Activated CD8-positive, alpha-beta memory T cell treated with anti-CD3 and anti-CD28 coated beads, Interleukin-2, amount 50 U/mL, for 4 hours (primary cell): ENCODE results near the gene FAM156A.
"Not testable (repeated sequence)": the region's sequence is repeated elsewhere in the genome, so short reads cannot be mapped to it uniquely, and the experiment has no call there.

Source experiments
- DNase-seq: peaks from one replicate; pipeline ENCODE4 v3.0.0-alpha.2; 2020

Gene FAM156A

GRCh38 chrX:52958113-52958959 lies at the start of gene FAM156A:
Gene FAM156A (minus strand): TSS chrX:52958518. CDS start chrX:52948588, 9,930 bp downstream.
- DNase-seq, result not testable (repeated sequence)

- DNase-seq, result no peak
These were observed 47.0 kb upstream of the FAM156A start for GRCh38 chrX:53005327-53005726.

GRCh38 chrX:53004811-53005210 lies 46.5 kb upstream of the FAM156A start:
- DNase-seq, result no peak

GRCh38 chrX:53004038-53004437 lies 45.7 kb upstream of the FAM156A start:
- no peak for DNase-seq

- no peak for DNase-seq
These were observed 44.8 kb upstream of the FAM156A start for GRCh38 chrX:53003111-53003510.

GRCh38 chrX:53001958-53002357 lies 43.6 kb upstream of the FAM156A start:
- DNase-seq, result no peak

- no peak for DNase-seq
These were observed 42.3 kb upstream of the FAM156A start for GRCh38 chrX:53000447-53001135.

- DNase-seq, result no peak
These were observed 37.6 kb upstream of the FAM156A start for GRCh38 chrX:52995987-52996331.

- peak; percentile 86 for DNase-seq
These were observed 37.0 kb upstream of the FAM156A start for GRCh38 chrX:52995135-52995986.

- no peak for DNase-seq
These were observed 32.5 kb upstream of the FAM156A start for GRCh38 chrX:52990848-52991247.

GRCh38 chrX:52990011-52990631 lies 31.8 kb upstream of the FAM156A start:
- peak; percentile 58 for DNase-seq

- no peak for DNase-seq
These were observed 30.9 kb upstream of the FAM156A start for GRCh38 chrX:52988985-52989917.

GRCh38 chrX:52983321-52984000 lies 25.1 kb upstream of the FAM156A start:
- DNase-seq, result no peak

GRCh38 chrX:52979993-52980392 lies 21.7 kb upstream of the FAM156A start:
- DNase-seq, result no peak

- DNase-seq, result no peak
These were observed 21.2 kb upstream of the FAM156A start for GRCh38 chrX:52979568-52979967.

GRCh38 chrX:52977953-52978352 lies 19.6 kb upstream of the FAM156A start:
- DNase-seq, result no peak

GRCh38 chrX:52975576-52975975 lies 17.3 kb upstream of the FAM156A start:
- not testable (repeated sequence) for DNase-seq

- not testable (repeated sequence) for DNase-seq
These were observed 16.1 kb upstream of the FAM156A start for GRCh38 chrX:52974336-52974992.

GRCh38 chrX:52967922-52968321 lies 9.6 kb upstream of the FAM156A start:
- not testable (repeated sequence) for DNase-seq

GRCh38 chrX:52966993-52967738 lies 8.8 kb upstream of the FAM156A start:
- not testable (repeated sequence) for DNase-seq
